HepG2 (cell line): ENCODE measurements around the gene B4GALT3. TPM values are rescaled to one million over a fixed set of nuclear protein-coding genes. Genes with fewer than 3 reads are reported as not detected.

Experiments
- BCL6 ChIP-seq: IDR thresholded peaks from 2 replicates; pipeline ENCODE4 v1.6.1; 2016; ENCODE audit warnings: missing genetic modification reagents, missing compliant biosample characterization
- BRD4 ChIP-seq: sonication (generic); formaldehyde crosslinking; IDR thresholded peaks from 2 replicates; pipeline ENCODE4 v1.4.0; 2020; ENCODE audit warnings: missing genetic modification reagents
- FOXC1 ChIP-seq: sonication (generic); formaldehyde crosslinking; IDR thresholded peaks from 2 replicates; pipeline ENCODE4 v1.8.0; 2022; ENCODE audit warnings: mild to moderate bottlenecking, missing genetic modification reagents, borderline replicate concordance
- GLI4 ChIP-seq: sonication (generic); formaldehyde crosslinking; IDR thresholded peaks from 2 replicates; pipeline ENCODE4 v1.5.1; 2020; ENCODE audit warnings: missing genetic modification reagents, mild to moderate bottlenecking, moderate library complexity, borderline replicate concordance
- HOXA3 ChIP-seq: sonication (generic); formaldehyde crosslinking; IDR thresholded peaks from 2 replicates; pipeline ENCODE4 v1.5.0; 2020; ENCODE audit warnings: missing genetic modification reagents
- IRF9 ChIP-seq: sonication (generic); formaldehyde crosslinking; IDR thresholded peaks from 2 replicates; pipeline ENCODE4 v1.8.0; 2022; ENCODE audit warnings: missing genetic modification reagents, mild to moderate bottlenecking, borderline replicate concordance
- IRX3 ChIP-seq: sonication (generic); formaldehyde crosslinking; IDR thresholded peaks from 2 replicates; pipeline ENCODE4 v1.8.1; 2023; ENCODE audit warnings: mild to moderate bottlenecking, low read depth, missing genetic modification reagents, borderline replicate concordance
- JDP2 ChIP-seq: sonication (generic); formaldehyde crosslinking; IDR thresholded peaks from 2 replicates; pipeline ENCODE4 v1.8.1; 2022; ENCODE audit warnings: missing genetic modification reagents, borderline replicate concordance
- MIXL1 ChIP-seq: IDR thresholded peaks from 2 replicates; pipeline ENCODE4 v1.6.1; 2016
- SALL2 ChIP-seq: sonication (generic); formaldehyde crosslinking; IDR thresholded peaks from 2 replicates; pipeline ENCODE4 v1.8.1; 2023; ENCODE audit warnings: mild to moderate bottlenecking, missing genetic modification reagents, inconsistent platforms
- SP140L ChIP-seq: sonication (generic); formaldehyde crosslinking; IDR thresholded peaks from 2 replicates; pipeline ENCODE4 v1.4.0; 2020; ENCODE audit warnings: missing genetic modification reagents, borderline replicate concordance
- TEF ChIP-seq: sonication (generic); formaldehyde crosslinking; IDR thresholded peaks from 2 replicates; pipeline ENCODE4 v1.5.0; 2020; ENCODE audit warnings: missing genetic modification reagents
- ZFP62 ChIP-seq: sonication (generic); formaldehyde crosslinking; IDR thresholded peaks from 2 replicates; pipeline ENCODE4 v1.4.0; 2020; ENCODE audit warnings: missing genetic modification reagents
- ZNF281 ChIP-seq: sonication (generic); formaldehyde crosslinking; IDR thresholded peaks from 2 replicates; pipeline ENCODE4 v1.4.0; 2020; ENCODE audit warnings: missing genetic modification reagents, borderline replicate concordance
- ZNF432 ChIP-seq: sonication (generic); formaldehyde crosslinking; IDR thresholded peaks from 2 replicates; pipeline ENCODE4 v1.5.0; 2020; ENCODE audit warnings: missing genetic modification reagents, mild to moderate bottlenecking, borderline replicate concordance
- ZNF446 ChIP-seq: sonication (generic); formaldehyde crosslinking; IDR thresholded peaks from 2 replicates; pipeline ENCODE4 v1.5.0; 2020; ENCODE audit warnings: mild to moderate bottlenecking, missing genetic modification reagents
- ZNF609 ChIP-seq: sonication (generic); formaldehyde crosslinking; IDR thresholded peaks from 2 replicates; pipeline ENCODE4 v1.4.0; 2020; ENCODE audit warnings: mild to moderate bottlenecking, missing genetic modification reagents, borderline replicate concordance
- ZNF644 ChIP-seq: IDR thresholded peaks from 2 replicates; pipeline ENCODE4 v1.6.1; 2016; ENCODE audit warnings: low read depth
- ZNF773 ChIP-seq: sonication (generic); formaldehyde crosslinking; IDR thresholded peaks from 2 replicates; pipeline ENCODE4 v1.4.0; 2020; ENCODE audit warnings: missing genetic modification reagents, borderline replicate concordance
- ZNF891 ChIP-seq: sonication (generic); formaldehyde crosslinking; IDR thresholded peaks from 2 replicates; pipeline ENCODE4 v1.5.0; 2020; ENCODE audit warnings: mild to moderate bottlenecking, missing genetic modification reagents
- polyA plus RNA-seq, 8 experiments: library from polyadenylated mRNA; depleted of rRNA in 3 of 8; stranded (reverse) in 7 of 8; unstranded in 1 of 8; fragments of >200 nt; fragmentation: Illumina TruSeq in 4 of 8; extraction: Trizol in 4 of 8; gene quantifications; 2 replicates each; pipeline versions ENCODE4 v1.2.1 to v1.2.3, GENCODE V29; 2011 to 2016; ENCODE audit warnings: low read depth in 4 of 8, missing spikeins in 1 of 8, mixed read lengths in 1 of 8; ENCODE audit not compliant: insufficient read depth in 1 of 8
- total RNA-seq, 5 experiments: library from RNA; depleted of rRNA; stranded (reverse); fragments of >200 nt; fragmentation: Illumina TruSeq; extraction: Trizol; gene quantifications; 2 replicates each; pipeline ENCODE4 v1.2.3, GENCODE V29; 2016; ENCODE audit warnings: low read depth in 1 of 5

B4GALT3 gene
- total and polyA plus RNA-seq, 2 of the 13 experiments (the other 11 are each of a cell fraction or from before 2014, with no cell fraction given): 35.6 to 40.4 TPM

GRCh38 chr1:161200992-161201835 is 23.9 kb upstream of the B4GALT3 start (continued):
- TF ChIP-seq ZFP62 (CRISPR knock-in tag) (no peak), BCL6 (no peak), GLI4 (no peak), TEF (CRISPR knock-in tag) (no peak), ZNF446 (no peak), ZNF891 (0 out of 2 replicates have a peak, but pooled peaks have one; percentile 14), IRX3 (CRISPR knock-in tag) (no peak), JDP2 (CRISPR knock-in tag) (no peak), ZNF609 (CRISPR knock-in tag) (no peak), IRF9 (CRISPR knock-in tag) (no peak), ZNF432 (CRISPR knock-in tag) (no peak), SALL2 (CRISPR knock-in tag) (0 out of 2 replicates have a peak, but pooled peaks have one; percentile 49), HOXA3 (CRISPR knock-in tag) (peak; percentile 27; the same call in 1 of the 2 replicates), ZNF773 (CRISPR knock-in tag) (no peak), FOXC1 (CRISPR knock-in tag) (no peak), SP140L (no peak), BRD4 (peak; percentile 76; the same call in 1 of the 2 replicates), MIXL1 (CRISPR knock-in tag) (no peak), ZNF281 (CRISPR knock-in tag) (peak; percentile 79), ZNF644 (no peak)
